Frontal cortex (tissue), 4 donors: ENCODE results near the gene PCSK6. TPM values are rescaled to one million over a fixed set of nuclear protein-coding genes. Genes with fewer than 3 reads are reported as not detected.
"Not testable (repeated sequence)": the region's sequence is repeated elsewhere in the genome, so short reads cannot be mapped to it uniquely, and the experiment has no call there.

ENCODE experiments used
- DNase-seq, 2 donors: peaks; one replicate each; pipeline ENCODE4 v3.0.0; 2012; ENCODE audit warnings: low spot score in 2 of 2
- FAIRE-seq: peaks from 2 replicates; lab custom pipeline; 2012; peaks lifted over from hg19 to GRCh38; lab: Jason Lieb, UNC
- total RNA-seq: library from RNA; depleted of rRNA; stranded (reverse); fragments of >200 nt; gene quantifications from one replicate; pipeline ENCODE4 v1.2.3, GENCODE V29; 2014
- donor health status: control.
- donor health status: control.
- donor health status: control.

The PCSK6 gene
- total RNA-seq, 1 donor from 2014 or later = 18.3 TPM

GRCh38 chr15:101391981-101392640 is 97.4 kb downstream of the PCSK6 start:
- no peak for DNase-seq
- no peak for FAIRE-seq

- DNase-seq (no peak), FAIRE-seq (no peak)
These were observed 98.1 kb downstream of the PCSK6 start for GRCh38 chr15:101391431-101391830.

DNA sequence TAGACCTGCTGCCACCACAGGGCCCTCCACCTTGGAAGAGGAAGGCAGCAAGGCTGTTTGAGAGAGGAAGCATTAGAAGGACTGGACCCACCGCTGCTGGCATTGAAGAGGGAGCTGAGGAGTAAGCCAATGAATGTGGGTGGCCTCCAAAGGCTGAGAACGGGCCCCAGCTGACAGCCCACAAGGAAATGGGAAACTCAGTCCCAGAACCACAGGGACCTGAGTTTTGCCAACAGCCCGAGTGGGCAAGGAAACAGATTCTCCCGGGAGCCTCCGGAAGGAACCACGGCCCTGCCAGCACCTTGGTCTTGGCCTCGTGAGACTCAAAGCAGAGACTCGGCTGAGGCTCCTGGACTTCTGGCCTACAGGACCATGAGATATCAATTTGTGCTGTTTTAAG is 99.0 kb downstream of the PCSK6 start:
- FAIRE-seq (no peak), DNase-seq (no peak)

DNA sequence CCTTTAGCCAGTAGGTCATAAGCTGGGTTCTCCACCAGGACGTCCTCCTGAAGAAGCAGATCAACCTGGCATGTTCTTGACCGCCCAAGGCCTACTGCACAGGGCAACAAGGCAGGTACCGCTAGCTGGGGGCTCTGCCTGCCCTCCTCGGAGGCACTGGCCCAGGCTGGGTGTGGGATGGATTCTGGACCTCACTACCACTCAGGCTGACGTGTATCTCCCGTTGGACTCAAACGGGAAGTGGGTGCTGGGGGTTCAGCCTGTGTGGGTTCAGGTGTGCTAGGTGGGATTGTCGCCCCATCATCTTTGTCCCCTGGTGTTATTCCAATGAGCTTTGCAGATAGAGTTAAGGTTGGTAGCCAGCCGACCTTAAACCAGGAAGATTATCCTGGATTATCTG is 99.4 kb downstream of the PCSK6 start:
- DNase-seq (no peak), FAIRE-seq (no peak)

DNA sequence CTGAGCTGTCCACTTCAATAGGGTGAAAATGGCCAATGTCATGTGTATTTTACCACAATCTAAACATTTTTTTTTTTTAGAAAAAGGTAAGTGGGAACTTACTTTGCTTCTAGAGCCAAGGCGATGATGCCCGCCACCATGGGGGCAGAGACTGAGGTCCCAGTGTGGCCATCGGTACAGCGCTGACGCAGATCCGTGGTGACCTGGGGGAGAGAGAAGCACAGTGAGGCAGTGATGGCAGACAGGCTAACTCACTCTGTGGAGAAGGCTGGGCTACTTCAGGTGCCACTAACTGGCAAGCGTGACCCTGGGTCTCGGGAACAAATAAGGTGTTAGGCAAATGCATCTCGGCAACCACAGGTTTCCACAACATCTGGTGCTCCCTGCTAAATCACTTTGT is 100.1 kb downstream of the PCSK6 start:
- DNase-seq = no peak
- FAIRE-seq = no peak

DNA sequence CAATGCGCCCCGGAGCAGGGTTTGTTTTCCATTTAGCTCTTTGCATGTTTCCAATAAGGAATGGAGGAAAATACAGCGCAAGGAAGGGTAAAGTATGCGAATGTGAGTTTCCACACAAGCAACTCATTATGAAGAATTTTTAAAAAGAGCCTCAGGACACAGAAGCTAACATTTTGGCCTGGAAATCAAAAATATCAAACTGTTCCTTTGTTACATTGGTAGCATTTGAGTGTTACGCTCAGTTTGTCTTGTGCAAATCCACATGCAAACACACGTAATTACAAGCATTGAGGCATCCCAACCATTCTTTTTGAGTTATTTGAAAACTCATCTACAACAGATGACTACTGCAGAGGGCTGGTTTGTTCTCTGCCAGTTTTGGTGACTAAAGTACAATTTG is 101.5 kb downstream of the PCSK6 start:
- DNase-seq = no peak
- FAIRE-seq = no peak

GRCh38 chr15:101387574-101387973 is 101.9 kb downstream of the PCSK6 start:
- DNase-seq (no peak), FAIRE-seq (no peak)

DNA sequence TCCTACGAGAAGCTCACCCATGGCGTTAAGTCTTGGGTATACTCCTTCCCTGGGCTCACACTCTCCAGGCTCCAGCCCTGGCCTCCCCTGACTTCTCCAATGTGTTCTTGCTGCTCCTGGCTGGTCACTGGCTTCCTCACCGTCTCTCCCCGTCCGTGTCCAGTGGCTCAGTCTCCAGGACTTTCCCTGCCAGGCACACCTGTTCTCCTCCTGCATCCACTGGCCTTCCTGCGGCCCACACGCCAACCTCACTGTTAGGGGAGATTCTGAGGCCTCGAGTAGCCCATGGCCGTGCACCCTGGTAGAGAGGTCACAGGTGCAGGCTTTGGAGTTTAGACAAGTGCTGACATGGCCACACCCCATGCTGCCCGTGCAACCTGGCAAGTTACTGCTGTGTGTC is 102.5 kb downstream of the PCSK6 start:
- DNase-seq (no peak), FAIRE-seq (no peak)

DNA sequence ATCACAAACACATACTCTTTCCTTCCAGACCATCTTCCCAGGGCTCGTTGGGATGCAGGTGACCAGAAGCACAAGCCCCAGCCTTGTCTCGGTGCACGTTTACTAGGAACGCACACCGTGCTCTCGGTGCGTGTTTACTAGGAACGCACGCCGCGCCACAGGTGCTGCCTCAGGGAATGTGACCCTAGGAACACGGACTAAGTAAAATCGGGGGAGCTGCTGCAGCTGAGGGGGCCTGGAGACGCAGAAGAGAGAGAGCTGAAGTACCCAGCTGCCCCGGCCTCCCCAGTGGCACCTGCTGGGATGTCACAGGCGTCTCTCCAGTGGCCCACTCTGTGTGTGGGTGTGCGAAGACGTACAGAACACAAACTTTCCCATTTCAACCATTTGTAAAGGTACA is 103.5 kb downstream of the PCSK6 start:
- DNase-seq = no peak
- no peak for FAIRE-seq

GRCh38 chr15:101384276-101384675 is 105.2 kb downstream of the PCSK6 start:
- FAIRE-seq (no peak), DNase-seq (no peak)

DNA sequence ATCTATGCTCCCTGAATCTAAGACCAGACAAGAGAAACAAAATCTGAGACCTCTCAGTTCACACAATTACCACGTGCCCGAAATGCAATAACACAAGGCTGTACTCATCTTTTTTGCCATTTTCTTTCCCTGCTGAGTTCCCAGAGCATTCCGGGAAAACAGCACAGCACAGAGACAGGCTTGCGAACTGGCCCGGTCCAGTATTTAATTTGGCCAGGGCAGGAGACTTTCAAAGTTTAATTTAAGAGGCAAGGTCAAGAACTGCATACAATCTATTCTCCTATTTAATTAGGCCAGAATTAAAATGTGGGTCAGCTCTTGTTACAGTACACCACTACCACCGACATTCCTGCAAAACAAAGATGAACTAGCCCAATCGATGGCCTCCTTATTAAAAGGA is 107.0 kb downstream of the PCSK6 start:
- DNase-seq (no peak), FAIRE-seq (no peak)

DNA sequence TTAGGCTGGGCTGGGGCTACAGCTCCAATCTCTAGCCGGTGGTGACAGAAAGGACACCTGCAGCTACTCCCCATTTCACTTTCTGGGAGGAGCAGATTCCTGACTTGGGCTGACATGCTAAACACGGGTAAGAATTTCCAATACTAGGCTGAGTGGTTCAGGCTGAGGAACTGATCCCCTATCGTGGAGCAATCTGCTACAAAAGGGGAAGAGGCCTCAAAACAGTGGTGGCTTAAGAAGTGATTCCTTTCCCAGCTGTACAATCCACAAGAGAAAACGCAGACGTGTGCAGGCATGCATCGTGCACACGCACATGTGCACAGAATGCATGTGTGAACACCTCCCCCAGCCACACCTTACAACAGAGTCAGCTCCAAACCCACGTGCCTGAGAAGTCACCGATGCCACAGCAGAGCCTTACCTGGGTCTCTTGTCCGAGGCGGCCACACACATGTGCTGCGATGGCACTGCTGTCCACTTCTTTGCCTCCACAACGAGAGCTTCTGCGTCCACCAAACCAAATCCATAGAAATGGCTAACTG is 107.8 kb downstream of the PCSK6 start:
- FAIRE-seq (no peak), DNase-seq (no peak)

- DNase-seq (no peak), FAIRE-seq (no peak)
These were observed 109.4 kb downstream of the PCSK6 start for GRCh38 chr15:101380146-101380545.

- no peak for DNase-seq
- FAIRE-seq = no peak
These were observed 109.9 kb downstream of the PCSK6 start for GRCh38 chr15:101379647-101380046.

DNA sequence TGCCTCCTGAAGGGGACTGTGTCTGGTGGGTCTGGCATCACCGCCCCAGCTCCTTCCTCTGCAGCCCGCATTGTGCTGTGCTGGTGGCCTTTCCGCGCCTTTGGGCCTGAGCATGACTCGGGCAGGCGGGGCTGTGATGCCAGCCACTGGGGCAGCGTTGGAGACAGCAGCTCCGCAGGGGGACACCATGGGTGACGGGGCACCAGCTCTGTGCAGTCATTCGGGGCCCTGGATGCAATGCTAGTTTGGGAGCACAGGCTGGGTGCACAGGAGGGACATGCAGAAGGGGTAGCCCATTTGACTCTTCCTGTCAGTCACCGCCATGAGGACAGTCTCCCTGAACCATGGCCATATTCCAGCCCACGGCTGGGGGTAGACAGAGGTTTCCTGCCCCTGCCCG is 110.6 kb downstream of the PCSK6 start:
- FAIRE-seq = no peak
- no peak for DNase-seq

DNA sequence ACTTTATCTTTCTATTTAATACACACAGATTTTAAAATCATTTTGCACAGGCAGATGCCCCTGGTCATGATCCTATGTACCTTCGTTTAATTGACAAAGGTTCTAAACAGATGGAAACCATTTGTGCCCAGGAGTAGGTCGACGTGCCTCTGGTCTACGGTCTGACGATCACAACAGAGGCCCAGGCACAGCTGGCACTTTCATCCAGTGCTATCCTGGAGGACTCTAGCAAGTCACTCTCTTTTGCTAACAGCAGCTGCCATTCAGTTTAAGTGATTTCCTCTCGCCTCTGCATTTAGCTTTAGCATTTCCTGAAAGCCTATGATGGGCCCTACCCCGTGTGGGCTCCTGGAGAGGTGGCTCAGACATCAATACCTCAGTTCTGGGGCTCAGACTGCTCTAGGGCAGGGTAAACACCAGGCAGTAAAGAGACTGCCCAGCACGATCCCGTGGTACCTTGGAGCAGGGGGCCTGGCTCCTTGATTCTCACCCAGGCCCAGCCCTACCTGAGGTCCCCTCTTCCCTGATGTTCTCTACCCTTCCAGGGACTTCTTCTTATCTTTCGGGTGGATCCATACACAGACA is 111.2 kb downstream of the PCSK6 start:
- DNase-seq = no peak
- FAIRE-seq = no peak

- FAIRE-seq = no peak
- no peak for DNase-seq
These were observed 112.7 kb downstream of the PCSK6 start for GRCh38 chr15:101376615-101377395.

DNA sequence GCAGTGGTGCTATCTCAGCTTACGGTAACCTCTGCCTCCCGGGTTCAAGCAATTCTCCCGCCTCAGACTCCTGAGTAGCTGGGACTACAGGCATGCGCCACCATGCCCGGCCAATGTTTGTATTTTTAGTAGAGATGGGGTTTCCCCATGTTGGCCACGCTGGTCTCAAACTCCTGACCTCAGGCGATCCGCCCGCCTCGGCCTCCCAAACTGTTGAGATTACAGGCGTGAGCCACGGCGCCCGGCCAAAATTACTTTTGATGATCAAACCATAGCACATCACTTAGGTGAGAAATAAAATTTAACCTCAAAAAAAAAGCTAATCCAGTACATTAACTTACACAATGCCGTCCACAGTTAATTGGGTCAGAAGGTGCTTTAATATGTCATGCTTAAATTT is 114.5 kb downstream of the PCSK6 start:
- not testable (repeated sequence) for DNase-seq

DNA sequence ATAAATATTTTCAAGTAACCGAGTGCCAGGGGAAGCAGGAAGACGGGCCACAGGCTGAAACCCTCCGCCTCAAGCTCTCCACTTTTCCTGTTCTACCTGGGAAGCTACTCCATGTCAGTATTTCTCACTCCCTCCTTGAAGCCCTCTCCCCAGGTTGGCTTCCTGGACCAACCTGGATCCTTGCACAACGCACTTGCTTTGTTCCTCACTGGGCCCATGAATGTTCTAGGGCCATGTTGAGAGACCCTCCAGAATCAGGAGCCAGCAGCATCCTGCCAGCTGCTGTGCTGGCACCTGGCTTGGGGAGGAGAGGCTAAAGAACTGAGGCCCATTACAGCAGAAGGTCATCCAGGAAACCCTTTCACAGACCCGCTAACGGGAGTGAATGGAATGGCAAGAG is 115.2 kb downstream of the PCSK6 start:
- FAIRE-seq = no peak
- DNase-seq = no peak

More for the DNA sequence above, 114.5 kb downstream of the PCSK6 start:
- not testable (repeated sequence) for FAIRE-seq

GRCh38 chr15:101373577-101373976 is 115.9 kb downstream of the PCSK6 start:
- no peak for DNase-seq
- no peak for FAIRE-seq

- FAIRE-seq (no peak), DNase-seq (no peak)
These were observed 116.5 kb downstream of the PCSK6 start for GRCh38 chr15:101372960-101373525.
